HTERT RPE-1 (cell line): Measurements from ENCODE around the gene CD58.
"Not testable (repeated sequence)": the region's sequence is repeated elsewhere in the genome, so short reads cannot be mapped to it uniquely, and the experiment has no call there.

Experiments
- in situ Hi-C: fragments of 300-500 bp; cut with MboI; formaldehyde crosslinking; loops from 4 replicates; pipeline ENCODE4 v1.14.3; 2020; ENCODE audit warnings: low sequenced_read_pairs

Gene CD58

GRCh38 chr1:116572099-116572498, 1.3 kb upstream of the CD58 start:
- in situ Hi-C loops, result no loop called here

GRCh38 chr1:116571215-116571919, 541 bp upstream of the CD58 start:
- in situ Hi-C loops, result no loop called here

- in situ Hi-C loops, result no loop called here
Observed at GRCh38 chr1:116569776-116570357, 959 bp downstream of the CD58 start.

GRCh38 chr1:116569381-116569670, 1.5 kb downstream of the CD58 start:
- in situ Hi-C loops, result no loop called here

- in situ Hi-C loops, result no loop called here
Observed at GRCh38 chr1:116568662-116569380, 2.0 kb downstream of the CD58 start.

- in situ Hi-C loops, result no loop called here
Observed at GRCh38 chr1:116567790-116568661, 2.8 kb downstream of the CD58 start.

- in situ Hi-C loops, result no loop called here
Observed at GRCh38 chr1:116565222-116565621, 5.6 kb downstream of the CD58 start.

GRCh38 chr1:116564426-116564825, 6.4 kb downstream of the CD58 start:
- in situ Hi-C loops, result no loop called here

- in situ Hi-C loops, result not testable (repeated sequence)
Observed at GRCh38 chr1:116562465-116562864, 8.4 kb downstream of the CD58 start.

- in situ Hi-C loops, result no loop called here
Observed at GRCh38 chr1:116561563-116561962, 9.3 kb downstream of the CD58 start.

- in situ Hi-C loops, result no loop called here
Observed at GRCh38 chr1:116560704-116561490, 9.9 kb downstream of the CD58 start.

GRCh38 chr1:116559304-116559761, 11.5 kb downstream of the CD58 start:
- in situ Hi-C loops, result no loop called here

- in situ Hi-C loops, result no loop called here
Observed at GRCh38 chr1:116558571-116558970, 12.3 kb downstream of the CD58 start.

GRCh38 chr1:116558140-116558549, 12.7 kb downstream of the CD58 start:
- in situ Hi-C loops, result no loop called here

- in situ Hi-C loops, result no loop called here
Observed at GRCh38 chr1:116557323-116557878, 13.4 kb downstream of the CD58 start.

GRCh38 chr1:116556289-116557006, 14.4 kb downstream of the CD58 start:
- in situ Hi-C loops, result no loop called here

GRCh38 chr1:116554924-116555323, 15.9 kb downstream of the CD58 start:
- in situ Hi-C loops, result no loop called here

GRCh38 chr1:116553386-116554115, 17.3 kb downstream of the CD58 start:
- in situ Hi-C loops, result no loop called here
